CMK (cell line): Measurements from ENCODE around the gene STRADB.
A peak's percentile ranks its signal among the peaks of the same experiment; 100 is the strongest.
"Not testable (repeated sequence)": the region's sequence is repeated elsewhere in the genome, so short reads cannot be mapped to it uniquely, and the experiment has no call there.

ENCODE experiments used
- DNase-seq: peaks from one replicate; pipeline ENCODE4 v3.0.0-alpha.2; 2010; ENCODE audit warnings: low read depth

The STRADB gene, protein sequence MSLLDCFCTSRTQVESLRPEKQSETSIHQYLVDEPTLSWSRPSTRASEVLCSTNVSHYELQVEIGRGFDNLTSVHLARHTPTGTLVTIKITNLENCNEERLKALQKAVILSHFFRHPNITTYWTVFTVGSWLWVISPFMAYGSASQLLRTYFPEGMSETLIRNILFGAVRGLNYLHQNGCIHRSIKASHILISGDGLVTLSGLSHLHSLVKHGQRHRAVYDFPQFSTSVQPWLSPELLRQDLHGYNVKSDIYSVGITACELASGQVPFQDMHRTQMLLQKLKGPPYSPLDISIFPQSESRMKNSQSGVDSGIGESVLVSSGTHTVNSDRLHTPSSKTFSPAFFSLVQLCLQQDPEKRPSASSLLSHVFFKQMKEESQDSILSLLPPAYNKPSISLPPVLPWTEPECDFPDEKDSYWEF

DNA sequence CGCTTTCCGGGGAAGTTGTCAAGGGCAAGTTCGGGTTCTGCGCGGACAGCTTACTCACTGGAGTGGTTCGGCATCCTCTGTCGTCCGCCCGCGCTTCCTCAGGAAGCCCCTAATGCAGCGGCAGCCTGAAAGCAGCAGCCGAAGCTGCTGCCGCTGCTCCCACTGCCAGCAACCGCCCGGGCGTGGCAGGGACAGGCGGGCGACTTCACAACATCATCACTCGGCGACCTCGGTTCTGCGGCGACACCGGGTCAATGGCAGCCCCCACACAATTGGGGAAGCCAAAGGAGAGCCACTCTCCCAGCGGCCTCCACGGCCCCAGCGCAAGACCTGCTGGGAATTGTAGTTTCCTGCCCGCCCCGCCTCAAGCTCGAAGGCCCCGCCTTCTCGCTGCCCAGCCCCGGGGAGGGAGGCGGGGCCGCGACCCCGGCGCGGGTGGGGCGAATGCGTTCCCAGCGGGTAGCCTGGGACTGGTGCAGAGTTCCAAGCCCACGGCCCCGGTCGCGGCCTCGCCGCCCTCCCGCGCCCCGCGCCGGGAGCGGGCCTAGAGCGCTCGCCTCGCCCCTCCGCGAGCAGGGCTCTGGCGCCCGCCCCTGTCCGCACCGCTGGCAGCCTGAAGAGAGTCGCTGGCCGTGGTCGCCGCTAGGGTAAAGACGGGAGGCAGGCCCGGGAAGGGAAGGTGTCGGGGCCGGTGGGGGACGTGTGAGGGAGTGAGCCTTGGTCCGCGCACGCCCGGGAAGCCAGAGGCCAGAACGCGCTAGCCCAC is at the start of gene STRADB, which contains the start of gene TRAK2:
TSS of gene STRADB (plus strand) at position 449 of the 766 bp plus-strand sequence. CDS start 3,101 bp downstream, outside the sequence.
TSS of gene TRAK2 (minus strand) at position 167 of the 766 bp plus-strand sequence. CDS start 30,951 bp downstream, outside the sequence.
- peak; percentile 89 for DNase-seq

DNA sequence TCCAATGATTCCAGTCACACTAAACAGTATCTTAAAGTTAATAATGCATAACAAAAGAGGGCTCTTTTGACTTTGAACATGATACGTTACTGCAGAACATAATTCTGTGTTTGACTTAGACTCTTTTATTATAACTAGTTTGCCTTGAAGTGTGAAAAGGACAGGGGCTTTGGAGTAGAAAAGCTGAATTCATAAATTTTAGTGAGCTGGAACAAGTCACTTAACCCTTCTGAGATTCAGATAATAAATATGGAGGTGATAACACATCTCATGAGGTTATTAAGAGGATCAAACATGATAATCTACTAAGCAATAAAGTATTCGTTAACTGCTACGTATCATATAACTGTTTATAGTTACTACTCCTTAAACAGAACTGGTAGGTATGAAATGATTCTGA is 49.7 kb upstream of the STRADB start:
- DNase-seq, result no peak

DNA sequence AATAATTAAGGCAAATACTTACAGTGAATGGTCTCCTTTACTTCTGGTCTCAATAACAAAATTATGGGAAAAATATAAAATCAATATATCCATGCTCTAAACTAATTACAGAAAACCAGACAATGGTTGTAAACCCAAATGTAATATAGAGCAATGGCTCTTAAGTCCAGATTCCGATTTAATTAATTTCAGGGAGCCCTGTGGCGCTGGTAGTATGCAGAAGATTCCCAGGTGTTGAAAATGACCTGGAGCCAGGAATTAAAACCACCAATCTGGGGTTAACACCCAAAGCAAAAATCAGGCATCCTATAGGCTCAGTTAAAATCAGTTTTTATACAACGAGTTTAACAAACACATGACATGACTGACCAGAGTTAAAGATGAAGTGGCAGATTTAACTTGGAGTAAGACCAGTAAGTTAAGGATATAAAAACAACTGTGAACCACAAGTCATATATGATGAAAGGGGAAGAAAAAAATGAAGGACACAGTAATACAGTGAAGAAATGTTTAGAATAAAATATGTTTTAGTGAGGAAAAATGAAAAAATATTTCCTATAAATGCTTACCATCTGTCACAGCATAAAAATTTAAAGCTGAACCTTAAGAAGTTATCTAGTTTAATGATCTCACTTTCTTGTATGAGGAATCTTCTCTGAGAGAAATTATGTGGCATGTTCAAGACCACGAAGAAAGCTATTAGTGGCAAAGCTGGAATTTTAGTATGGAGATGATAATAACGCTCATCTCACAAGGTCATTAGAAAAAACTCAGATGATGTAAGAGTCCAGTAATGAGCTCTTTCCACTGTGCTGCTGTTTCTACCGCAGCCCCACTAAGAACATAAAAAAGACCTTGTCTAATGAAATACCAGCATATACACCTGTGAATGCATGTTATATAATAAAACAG is 48.6 kb upstream of the STRADB start:
- no peak for DNase-seq

DNA sequence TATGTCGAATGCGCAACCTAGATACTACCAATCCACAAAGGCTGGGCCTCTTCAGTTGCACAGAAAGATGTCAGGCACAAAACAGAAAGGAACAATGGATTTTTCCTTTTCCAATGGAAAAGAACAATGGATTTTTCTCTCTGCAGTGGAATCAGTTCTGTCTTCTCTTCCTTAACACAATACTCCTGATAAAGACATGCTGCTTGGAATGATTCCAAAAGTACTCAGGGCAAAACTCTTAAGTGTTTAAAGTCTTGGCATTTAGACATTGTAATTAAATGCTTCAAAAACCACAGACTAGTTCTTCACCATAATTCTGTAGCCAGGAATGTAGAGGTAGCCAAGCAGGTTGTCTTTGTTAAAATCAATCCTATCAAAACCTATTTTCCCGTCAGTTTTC is 47.7 kb upstream of the STRADB start:
- no peak for DNase-seq

DNA sequence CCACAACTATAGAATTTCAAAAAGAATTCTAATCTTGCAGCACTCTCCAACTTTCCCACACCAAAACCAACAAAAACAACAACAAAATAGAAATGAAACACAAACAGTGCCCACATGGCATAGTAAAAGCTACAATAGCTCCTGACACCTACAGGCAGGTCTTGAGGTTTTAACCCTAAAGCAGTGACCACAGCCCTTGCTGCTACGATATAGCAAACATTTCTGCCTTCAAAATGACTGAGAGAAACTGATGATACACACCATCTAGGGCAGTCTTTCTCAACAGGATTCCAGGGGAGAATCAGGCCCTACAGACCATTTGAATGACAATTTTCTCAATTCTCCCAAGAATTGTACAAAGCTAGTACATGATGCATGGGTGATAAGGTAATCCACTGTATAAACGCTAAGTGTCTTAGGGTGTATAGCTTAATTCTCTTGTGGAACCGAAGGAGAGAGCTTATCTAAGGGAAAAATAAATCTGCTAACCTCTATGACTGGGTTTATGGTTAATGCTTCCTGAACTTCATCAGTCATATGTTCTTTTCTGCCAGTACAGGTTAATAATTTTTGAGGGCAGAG is 46.8 kb upstream of the STRADB start:
- DNase-seq, result no peak

DNA sequence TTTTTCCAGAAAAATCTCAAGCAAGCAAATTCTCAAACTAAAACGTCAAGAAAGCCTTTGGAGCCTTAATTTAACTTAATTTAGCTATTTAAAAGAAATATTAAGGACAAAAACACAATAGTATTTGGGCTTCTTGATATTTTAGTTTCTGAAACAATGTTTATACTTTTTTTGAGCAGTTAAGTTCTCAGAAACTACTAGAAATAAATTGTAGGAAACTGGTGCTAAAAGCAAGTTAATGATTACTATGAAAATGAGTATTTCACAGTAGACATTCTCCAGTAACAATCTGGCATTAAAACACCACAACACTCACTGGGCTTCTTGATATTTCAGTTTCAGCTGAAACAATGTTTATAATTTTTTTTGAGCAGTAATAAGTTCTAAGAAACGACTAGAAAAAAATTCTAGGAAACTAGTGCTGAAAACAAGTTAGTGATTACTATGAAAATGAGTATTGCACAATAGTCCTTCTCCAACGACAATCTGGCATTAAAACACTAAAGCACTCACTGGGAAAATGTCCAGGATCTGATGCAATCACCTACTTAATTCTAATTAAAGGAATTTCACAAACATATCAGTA is 45.4 kb upstream of the STRADB start:
- no peak for DNase-seq

DNA sequence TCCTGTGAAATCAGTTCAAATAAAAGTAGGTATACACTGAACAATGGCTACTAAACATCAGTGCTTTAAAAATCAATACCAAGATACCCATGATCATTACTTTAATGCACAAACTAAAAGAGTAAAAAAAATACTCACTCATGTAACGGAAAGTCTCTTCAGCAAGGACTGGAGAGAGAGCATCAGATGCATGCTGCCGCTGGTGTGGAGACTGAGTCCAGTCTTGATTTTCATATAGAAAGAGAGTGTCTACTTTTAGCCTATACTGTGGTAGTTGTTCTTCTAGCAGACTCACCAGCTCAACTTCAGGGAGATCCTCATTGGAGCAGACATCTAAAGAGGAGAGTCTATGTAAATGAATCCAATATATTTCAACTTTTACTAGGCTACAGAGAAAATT is 44.3 kb upstream of the STRADB start:
- DNase-seq, result no peak

DNA sequence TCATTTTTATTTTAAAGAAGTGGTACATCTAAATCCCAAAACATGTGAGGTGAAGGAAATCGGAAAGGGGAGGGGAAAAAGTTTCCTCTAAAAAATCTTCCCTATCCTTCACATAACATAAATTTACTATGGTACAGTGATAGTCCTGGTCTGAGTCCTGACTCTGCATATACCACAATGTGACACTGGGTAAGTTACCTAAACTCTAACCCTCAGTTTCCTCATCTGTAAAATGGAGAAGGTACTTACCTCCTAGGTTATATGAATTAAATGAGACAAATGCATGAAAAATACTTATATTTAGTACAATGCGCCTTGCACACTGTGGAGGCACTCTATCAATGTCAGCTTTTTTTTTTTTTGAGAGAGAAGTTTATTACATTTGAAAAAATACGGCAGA is 42.6 kb upstream of the STRADB start:
- DNase-seq, result no peak

DNA sequence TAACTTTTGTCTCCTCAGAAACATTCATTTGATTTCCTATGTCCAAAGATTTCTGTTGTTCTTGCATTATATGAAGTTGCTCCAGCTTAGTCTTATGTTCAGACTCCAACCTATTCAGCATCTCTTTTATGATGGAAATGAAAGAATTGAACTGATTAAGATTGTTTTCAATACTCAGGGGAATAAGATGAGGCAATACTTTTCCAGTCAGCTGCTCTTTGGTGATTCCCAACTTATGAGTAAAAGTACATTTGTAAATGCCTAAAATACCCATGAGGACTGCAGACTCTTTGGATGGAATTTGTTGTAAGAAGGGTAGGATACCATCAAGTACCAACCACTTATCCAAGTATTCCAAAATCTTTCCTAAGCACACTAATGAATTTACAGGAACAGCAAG is 40.1 kb upstream of the STRADB start:
- no peak for DNase-seq

DNA sequence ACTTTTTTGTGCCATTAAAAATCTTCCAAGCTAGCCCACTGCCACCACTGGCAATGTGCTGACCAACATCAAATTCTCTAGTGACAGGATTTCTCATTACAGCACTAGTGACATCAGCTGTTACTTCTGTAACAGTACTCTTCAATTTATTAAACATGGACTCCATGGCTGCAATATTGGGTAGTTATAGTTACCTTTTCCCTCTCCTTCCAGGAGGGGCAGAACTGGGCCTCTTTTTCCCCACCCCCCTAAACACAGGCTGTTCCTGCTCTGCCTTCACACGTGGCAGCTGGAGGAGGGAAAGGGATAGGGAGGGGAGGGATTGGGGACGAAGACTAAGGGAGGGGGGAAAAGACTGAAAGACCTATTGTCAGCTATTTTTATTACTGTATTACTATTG is 38.4 kb upstream of the STRADB start:
- no peak for DNase-seq

DNA sequence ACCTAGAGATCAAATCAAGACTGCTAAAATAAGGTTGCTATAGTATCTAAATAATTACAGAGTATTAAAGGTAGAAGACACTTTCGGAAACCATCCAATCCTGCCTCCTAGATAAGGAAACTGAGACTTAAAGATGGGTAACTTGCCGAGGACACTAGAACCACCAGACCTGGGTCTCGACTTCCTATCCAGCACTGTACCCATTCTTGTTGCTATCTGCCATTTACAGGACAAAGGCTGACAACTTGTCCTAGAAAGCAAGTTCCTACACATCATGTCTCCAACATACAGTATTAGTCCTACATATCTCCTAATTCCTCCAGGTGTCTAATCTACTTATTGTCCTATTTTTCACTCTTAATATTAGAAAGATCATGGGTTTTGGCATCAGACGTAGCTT is 38.0 kb upstream of the STRADB start:
- no peak for DNase-seq

DNA sequence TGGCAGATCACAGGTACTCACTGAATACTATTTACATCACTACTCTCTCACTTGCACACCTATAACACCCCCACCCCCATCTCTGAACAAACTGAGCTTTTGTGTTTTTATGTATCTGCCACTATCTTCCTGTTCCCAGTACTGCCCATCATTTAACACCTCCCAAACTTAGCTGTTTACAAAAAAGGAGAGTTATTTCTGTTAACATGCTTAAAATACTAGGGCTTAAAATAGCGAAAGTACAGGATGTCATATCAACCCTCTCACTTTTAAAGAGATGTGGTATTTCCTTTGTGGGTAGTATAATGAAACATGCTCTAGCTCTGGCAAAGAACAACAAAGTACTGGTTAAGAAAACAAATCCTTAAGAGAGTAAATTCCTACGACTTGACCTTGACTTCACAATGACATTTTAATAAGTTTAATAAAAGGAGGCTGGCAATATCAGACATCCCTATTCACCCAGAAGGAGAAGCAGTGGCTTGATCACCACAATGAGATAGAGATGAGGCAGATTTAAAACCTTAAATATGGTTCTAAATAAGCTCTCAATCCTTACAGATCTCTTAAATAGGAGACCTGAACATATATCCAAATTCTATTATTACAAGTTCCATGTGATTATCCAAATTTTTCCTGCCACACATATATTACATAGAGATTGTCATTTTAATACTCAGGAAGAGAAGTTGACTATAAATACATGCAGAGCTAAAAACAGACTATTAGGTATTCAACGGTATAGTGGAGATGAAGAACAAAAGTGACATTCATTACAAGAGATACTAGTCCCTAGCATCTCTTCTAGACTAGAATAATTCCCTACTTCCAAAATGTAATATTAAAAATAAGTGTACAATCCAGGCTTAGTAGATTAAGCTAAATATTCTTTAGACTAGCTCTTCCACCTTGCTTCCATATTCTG is 37.2 kb upstream of the STRADB start:
- no peak for DNase-seq

DNA sequence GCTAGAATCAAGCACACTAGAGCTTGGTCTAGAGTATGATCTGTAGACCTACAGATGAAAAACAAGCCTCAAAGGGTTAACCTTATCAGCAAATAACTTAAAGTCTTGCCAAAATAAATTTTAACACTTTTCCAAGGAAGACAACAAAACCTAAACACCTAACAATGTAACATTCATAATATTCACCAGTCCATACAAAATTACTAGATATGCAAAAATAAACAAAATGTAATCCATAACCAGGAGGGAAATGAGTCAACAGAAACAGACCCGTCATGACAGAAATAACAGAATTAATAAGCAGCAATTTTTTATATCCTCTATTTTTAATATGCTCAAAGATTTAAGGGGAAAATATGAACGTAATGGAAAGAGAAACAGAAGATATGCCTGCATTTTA is 36.4 kb upstream of the STRADB start:
- DNase-seq, result no peak

DNA sequence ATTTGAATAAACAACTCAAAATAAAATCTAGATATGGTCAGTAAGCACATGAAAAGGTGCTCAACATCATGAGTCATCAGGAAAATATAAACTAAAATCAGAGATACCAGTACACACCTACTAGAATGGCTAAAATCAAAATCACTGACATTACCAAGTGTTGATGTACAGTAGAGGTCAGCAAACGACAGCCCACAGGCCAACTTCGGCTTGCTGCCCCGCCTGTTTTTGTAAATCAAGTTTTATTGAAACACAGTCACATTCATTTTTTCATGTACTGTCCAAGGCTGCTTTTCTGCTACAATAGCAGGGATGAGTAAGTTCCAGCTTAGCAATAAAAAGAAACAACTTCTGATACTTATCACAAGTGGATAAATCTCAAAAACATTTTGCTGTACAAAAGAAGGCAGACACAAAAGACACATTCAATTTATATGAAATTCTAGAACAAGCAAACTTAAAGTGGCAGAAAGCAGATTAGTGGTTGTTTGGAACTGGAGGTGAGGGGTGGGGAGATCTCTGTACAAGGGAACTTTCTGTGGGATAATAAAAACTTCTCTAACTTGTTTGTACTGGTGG is 32.4 kb upstream of the STRADB start:
- DNase-seq, result no peak

DNA sequence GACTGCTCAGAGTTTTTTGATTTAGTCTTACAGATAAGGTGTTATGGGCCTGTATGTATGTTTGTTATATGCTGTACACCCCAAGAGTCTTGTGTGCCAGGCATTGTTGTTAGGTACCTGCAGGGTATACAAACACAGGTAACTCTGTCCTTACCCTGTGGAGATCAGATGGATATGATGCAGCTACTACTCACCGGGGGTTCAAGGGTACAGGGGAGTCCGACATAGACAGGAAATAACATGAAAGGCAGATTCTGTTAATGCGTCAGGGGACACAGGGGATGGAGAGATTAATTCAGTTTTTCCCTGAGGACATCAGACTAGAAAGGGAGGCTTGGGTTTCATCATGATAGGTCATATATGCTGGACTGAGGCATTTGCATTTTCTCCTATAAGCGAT is 31.6 kb upstream of the STRADB start:
- DNase-seq, result no peak

DNA sequence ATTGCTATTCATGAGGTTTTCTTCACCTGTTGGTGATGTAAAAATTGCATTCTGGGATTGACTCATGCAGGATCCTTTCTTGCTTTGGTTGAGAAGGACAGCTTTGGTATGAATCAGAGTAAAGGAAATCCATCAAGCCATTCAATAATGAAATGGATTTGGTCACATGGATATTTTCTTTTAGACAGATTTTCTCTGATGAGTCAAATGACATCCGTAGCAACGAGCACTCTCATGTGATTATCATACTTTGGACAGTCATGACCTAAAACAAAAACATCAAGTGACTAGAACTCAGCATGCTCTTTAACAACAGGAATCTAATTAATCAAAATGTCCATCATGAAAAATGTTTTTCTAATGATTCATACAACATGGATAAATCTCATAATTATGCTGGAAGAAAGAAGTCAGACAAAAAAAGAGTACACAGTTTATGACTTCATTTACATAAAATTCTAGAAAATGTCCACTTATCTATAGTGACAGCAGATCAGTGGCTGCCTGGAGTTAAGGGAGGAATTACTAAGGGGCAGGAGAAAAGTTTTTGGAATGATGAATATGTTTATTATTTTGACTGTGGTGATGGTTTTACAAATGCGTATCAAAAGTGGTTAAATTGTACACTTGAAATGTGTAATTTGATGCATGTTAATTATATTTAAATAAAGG is 31.0 kb upstream of the STRADB start:
- no peak for DNase-seq

DNA sequence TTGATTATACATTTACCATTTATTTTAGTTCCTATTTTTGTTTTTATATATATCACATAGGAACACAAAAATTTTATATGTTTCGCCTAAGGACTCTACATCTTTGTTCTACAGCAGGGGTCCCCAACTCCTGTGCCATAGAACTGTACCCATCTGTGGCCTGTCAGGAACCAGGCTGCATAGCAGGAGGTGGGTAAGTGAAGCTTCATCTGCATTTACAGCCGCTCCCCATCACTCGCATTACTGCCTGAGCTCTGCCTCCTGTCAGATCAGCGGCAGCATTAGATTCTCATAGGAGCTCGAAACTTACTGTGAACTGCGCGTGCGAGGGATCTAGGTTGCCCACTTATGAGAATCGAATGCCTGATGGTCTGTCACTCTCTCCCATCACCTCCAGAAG is 25.6 kb upstream of the STRADB start:
- DNase-seq, result no peak

DNA sequence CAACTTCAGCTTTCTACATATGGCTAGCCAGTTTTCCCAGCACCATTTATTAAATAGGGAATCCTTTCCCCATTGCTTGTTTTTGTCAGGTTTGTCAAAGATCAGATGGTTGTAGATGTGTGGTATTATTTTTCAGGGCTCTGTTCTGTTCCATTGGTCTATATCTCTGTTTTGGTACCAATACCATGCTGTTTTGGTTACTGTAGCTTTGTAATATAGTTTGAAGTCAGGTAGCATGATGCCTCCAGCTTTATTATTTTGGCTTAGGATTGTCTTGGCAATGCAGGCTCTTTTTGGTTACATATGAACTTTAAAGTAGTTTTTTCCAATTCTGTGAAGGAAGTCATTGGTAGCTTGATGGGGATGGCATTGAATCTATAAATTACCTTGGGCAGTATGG is 23.2 kb upstream of the STRADB start:
- not testable (repeated sequence) for DNase-seq

DNA sequence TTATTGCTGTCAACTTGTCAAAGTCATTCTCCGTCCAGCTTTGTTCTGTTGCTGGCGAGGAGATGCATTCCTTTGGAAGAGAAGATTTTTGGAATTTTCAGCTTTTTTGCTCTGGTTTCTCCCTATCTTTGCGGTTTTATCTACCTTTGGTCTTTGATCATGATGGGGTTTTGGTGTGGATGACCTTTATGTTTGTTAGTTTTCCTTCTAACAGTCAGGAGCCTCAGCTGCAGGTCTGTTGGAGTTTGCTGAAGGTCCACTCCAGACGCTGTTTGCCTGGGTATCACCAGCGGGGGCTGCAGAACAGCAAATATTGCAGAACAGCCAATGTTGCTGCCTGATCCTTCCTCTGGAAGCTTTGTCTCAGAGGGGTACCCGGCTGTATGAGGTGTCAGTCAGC is 21.7 kb upstream of the STRADB start:
- DNase-seq, result not testable (repeated sequence)
